Vagina (tissue), 2 donors: ENCODE results near the gene CGB2. TPM values are rescaled to one million over a fixed set of nuclear protein-coding genes. Genes with fewer than 3 reads are reported as not detected.

Experiments used
- DNase-seq, 2 donors: peaks; one replicate each; pipeline ENCODE4 v3.0.0-alpha.2; 2017; ENCODE audit errors: extremely low spot score in 2 of 2
- H3K27ac ChIP-seq: fragments of 200-600 bp; sonication (generic); one replicate; pipeline ENCODE4 v1.5.1; 2019
- H3K27me3 ChIP-seq: fragments of 200-600 bp; sonication (generic); one replicate; pipeline ENCODE4 v1.5.1; 2019
- H3K36me3 ChIP-seq, 2 donors: fragments of 200-600 bp; sonication (generic); one replicate each; pipeline ENCODE4 v1.5.1; 2017 to 2019
- H3K4me1 ChIP-seq: fragments of 200-600 bp; sonication (generic); one replicate; pipeline ENCODE4 v1.5.1; 2019
- H3K4me3 ChIP-seq, 2 donors: fragments of 200-600 bp; sonication (generic); 1 replicate in 1 of 2; 2 replicates in 1 of 2; pipeline ENCODE4 v1.5.1; 2016 to 2019
- H3K9me3 ChIP-seq: fragments of 200-600 bp; sonication (generic); one replicate; pipeline ENCODE4 v1.5.1; 2019
- CTCF ChIP-seq, 3 experiments: fragments of 450-650 bp in 2 of 3; fragments of 200-600 bp in 1 of 3; sonication (generic) in 1 of 3; IDR thresholded peaks; one replicate each; pipeline ENCODE4 v1.5.1; 2017 to 2019; ENCODE audit warnings: antibody characterized with exemption in 3 of 3, mild to moderate bottlenecking in 2 of 3, moderate library complexity in 2 of 3
- POLR2A ChIP-seq, 2 donors: fragments of 450-650 bp; IDR thresholded peaks; one replicate each; pipeline ENCODE4 v1.6.1; 2017; ENCODE audit warnings: antibody characterized with exemption in 2 of 2, mild to moderate bottlenecking in 2 of 2, moderate library complexity in 2 of 2
- POLR2AphosphoS5 ChIP-seq, 2 donors: sonication (generic); formaldehyde crosslinking; IDR thresholded peaks; one replicate each; pipeline ENCODE4 v1.9.0; 2017; ENCODE audit warnings: antibody characterized with exemption in 2 of 2, mild to moderate bottlenecking in 2 of 2, low read depth in 1 of 2; ENCODE audit not compliant: insufficient read depth in 1 of 2
- intact Hi-C: fragments of 100-400 bp; cut with DNase I; formaldehyde crosslinking; loops from one replicate; pipeline ENCODE4 v1.15.1; 2023
- total RNA-seq: library from RNA; depleted of rRNA; stranded (reverse); fragments of >200 nt; gene quantifications from one replicate; pipeline ENCODE4 v1.2.3, GENCODE V29; 2016

The CGB2 gene
- total RNA-seq, 1 donor from 2014 or later, result not detected

- H3K9me3 ChIP-seq, result no peaks in the 10 kb centered on the region
- H3K4me3 ChIP-seq, result no peak overlapping the region
- DNase-seq, result no peak
- peaks cover 0 to 47% of the 10 kb centered on the region in 2 donors for H3K36me3 ChIP-seq
- intact Hi-C loops, result no loop called here
- H3K27me3 ChIP-seq, result no peaks in the 10 kb centered on the region
- peaks cover 33% of the 10 kb centered on the region for H3K4me1 ChIP-seq
- H3K27ac ChIP-seq, result no peak overlapping the region
- no peak for TF ChIP-seq POLR2AphosphoS5 (IDR thresholded peaks at IDR 0.05; ENCODE audit: insufficient read depth in 1 of 2, low read depth in 1 of 2)
- no peak for TF ChIP-seq CTCF (IDR thresholded peaks at IDR 0.05)
- no peak for TF ChIP-seq POLR2A (IDR thresholded peaks at IDR 0.05)
Observed at GRCh38 chr19:48988286-48988685, 43.4 kb upstream of the CGB2 start.

- no peak for DNase-seq
- intact Hi-C loops, result no loop called here
- H3K36me3 ChIP-seq, result peaks cover 0 to 43% of the 10 kb centered on the region in 2 donors
- no peak for TF ChIP-seq POLR2AphosphoS5 (IDR thresholded peaks at IDR 0.05; ENCODE audit: insufficient read depth in 1 of 2, low read depth in 1 of 2)
- peaks cover 33% of the 10 kb centered on the region for H3K4me1 ChIP-seq
- no peak overlapping the region for H3K4me3 ChIP-seq
- no peaks in the 10 kb centered on the region for H3K9me3 ChIP-seq
- H3K27ac ChIP-seq, result no peak overlapping the region
- no peaks in the 10 kb centered on the region for H3K27me3 ChIP-seq
Observed at GRCh38 chr19:48988860-48989259, 42.8 kb upstream of the CGB2 start.

GRCh38 chr19:48989701-48990291, 41.9 kb upstream of the CGB2 start:
- DNase-seq, result no peak
- intact Hi-C loops, result loop anchor here (10.0 kb wide), 1 partner anchor 155 kb away; no protein-coding TSS in a partner anchor
- TF ChIP-seq POLR2A (IDR thresholded peaks at IDR 0.05) (no peak), POLR2AphosphoS5 (IDR thresholded peaks at IDR 0.05; ENCODE audit: insufficient read depth in 1 of 2, low read depth in 1 of 2) (no peak), CTCF (IDR thresholded peaks at IDR 0.05) (no peak)
- no peaks in the 10 kb centered on the region for H3K27me3 ChIP-seq
- H3K9me3 ChIP-seq, result no peaks in the 10 kb centered on the region
- no peak overlapping the region for H3K4me3 ChIP-seq
- H3K4me1 ChIP-seq, result peaks cover 42% of the 10 kb centered on the region
- peaks cover 0 to 34% of the 10 kb centered on the region in 2 donors for H3K36me3 ChIP-seq
- H3K27ac ChIP-seq, result no peak overlapping the region

- H3K4me1 ChIP-seq, result peaks cover 46% of the 10 kb centered on the region
- intact Hi-C loops, result loop anchor here (10.0 kb wide), 1 partner anchor 154 kb away; no protein-coding TSS in a partner anchor
- DNase-seq, result no peak
- TF ChIP-seq CTCF (IDR thresholded peaks at IDR 0.05) (no peak), POLR2AphosphoS5 (IDR thresholded peaks at IDR 0.05; ENCODE audit: insufficient read depth in 1 of 2, low read depth in 1 of 2) (no peak), POLR2A (IDR thresholded peaks at IDR 0.05) (no peak)
- H3K36me3 ChIP-seq, result peaks cover 0 to 28% of the 10 kb centered on the region in 2 donors
- no peaks in the 10 kb centered on the region for H3K27me3 ChIP-seq
- H3K27ac ChIP-seq, result no peak overlapping the region
- H3K4me3 ChIP-seq, result no peak overlapping the region
- no peaks in the 10 kb centered on the region for H3K9me3 ChIP-seq
Observed at GRCh38 chr19:48990400-48990799, 41.3 kb upstream of the CGB2 start.

DNA sequence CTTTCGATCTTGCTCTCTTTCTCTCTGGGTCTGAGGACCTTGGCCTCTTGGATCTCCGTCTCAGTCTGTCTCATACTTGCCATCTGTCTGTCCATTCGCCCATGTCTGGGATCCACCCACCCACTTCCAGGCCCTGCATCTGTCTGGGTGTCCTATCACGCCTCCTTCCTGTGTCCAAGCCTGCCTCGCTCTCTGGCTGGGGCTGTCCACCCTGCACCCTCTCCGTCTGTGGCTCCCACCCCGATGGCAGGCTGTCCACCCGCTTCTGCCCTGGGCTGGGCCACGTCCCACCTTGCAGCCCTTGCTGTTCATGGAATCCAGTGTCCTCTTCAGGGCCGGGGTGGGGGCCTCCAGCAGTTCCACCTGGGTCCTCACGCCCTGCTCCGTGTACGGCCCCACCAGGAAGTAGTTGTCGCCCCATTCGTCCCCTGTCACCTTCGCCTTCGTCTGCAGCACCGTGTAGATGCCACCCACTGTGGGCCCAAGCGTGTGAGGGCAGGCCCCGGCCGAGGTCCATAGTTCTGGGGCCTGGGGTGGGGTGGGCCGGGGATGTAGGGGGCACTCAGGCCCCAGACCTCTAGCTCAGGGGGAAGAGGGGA, 40.6 kb upstream of the CGB2 start:
- DNase-seq, result no peak
- Histone ChIP-seq H3K36me3 (peaks cover 0 to 21% of the 10 kb centered on the region in 2 donors), H3K27ac (peak overlapping the region; percentile 99), H3K4me1 (peaks cover 46% of the 10 kb centered on the region), H3K9me3 (no peaks in the 10 kb centered on the region), H3K4me3 (no peak overlapping the region), H3K27me3 (no peaks in the 10 kb centered on the region)
- TF ChIP-seq POLR2A (IDR thresholded peaks at IDR 0.05) (no peak), CTCF (IDR thresholded peaks at IDR 0.05) (no peak), POLR2AphosphoS5 (IDR thresholded peaks at IDR 0.05; ENCODE audit: insufficient read depth in 1 of 2, low read depth in 1 of 2) (no peak)
- intact Hi-C loops, result loop anchor here (10.0 kb wide), 1 partner anchor 154 kb away; no protein-coding TSS in a partner anchor
